Sigmoid colon (tissue), 4 donors: Measurements from ENCODE around the gene SPATA6.

Source experiments
- CTCF ChIP-seq, 4 experiments: fragments of 450-650 bp in 3 of 4; fragments of 200-600 bp in 1 of 4; IDR thresholded peaks; one replicate each; pipeline ENCODE4 v1.5.1; 2016 to 2019; ENCODE audit warnings: antibody characterized with exemption in 4 of 4, mild to moderate bottlenecking in 3 of 4, moderate library complexity in 2 of 4
- EP300 ChIP-seq, 4 donors: sonication (generic); formaldehyde crosslinking; IDR thresholded peaks; one replicate each; pipeline ENCODE4 v1.6.1; 2017; ENCODE audit warnings: antibody characterized with exemption in 4 of 4
- POLR2A ChIP-seq, 2 donors: fragments of 450-650 bp; IDR thresholded peaks; one replicate each; pipeline ENCODE4 v1.6.1; 2016; ENCODE audit warnings: antibody characterized with exemption in 2 of 2, mild to moderate bottlenecking in 2 of 2, moderate library complexity in 2 of 2

GRCh38 chr1:48249868-48250267 is 222.1 kb downstream of the SPATA6 start:
- no peak for TF ChIP-seq CTCF (IDR thresholded peaks at IDR 0.05)
- TF ChIP-seq POLR2A (IDR thresholded peaks at IDR 0.05), result no peak
- no peak for TF ChIP-seq EP300 (IDR thresholded peaks at IDR 0.05)
